K562 (cell line): ENCODE data around the gene ADGRB3. TPM values are rescaled to one million over a fixed set of nuclear protein-coding genes. Genes with fewer than 3 reads are reported as not detected.
A peak's percentile ranks its signal among the peaks of the same experiment; 100 is the strongest.

ENCODE experiments used
- ATAC-seq: fragments of 200-7000 bp; cut with Tn5 transposase; 3 replicates; pipeline ENCODE4 v1.9.1; 2020; ENCODE audit warnings: moderate library complexity
- BruUV-seq: library from RNA; stranded (reverse); fragments of 400-500 nt; replicated peaks from 2 replicates; lab custom pipeline; 2021; lab: Mats Ljungman, UMichigan
- CTCF ChIA-PET: fragments of 300-600 bp; formaldehyde crosslinking; extraction: SDS; loops from one replicate; lab custom pipeline; 2021; ENCODE audit warnings: low intra/inter-chr PET ratio; lab: Yijun Ruan, JAX
- POLR2A ChIA-PET: fragments of 300-600, 350-650 bp; sonication (Branson Sonifier 250); formaldehyde crosslinking; extraction: SDS; loops from one replicate; lab custom pipeline; 2021; ENCODE audit warnings: antibody characterized with exemption, inconsistent platforms; lab: Yijun Ruan, JAX
- DNase-seq, 4 experiments: peaks; one replicate each; pipeline versions ENCODE4 v3.0.0 to v3.0.0-alpha.2; 2011 to 2018; ENCODE audit warnings: low spot score in 3 of 4, mixed read lengths in 3 of 4; ENCODE audit errors: extremely low read depth in 1 of 4
- FAIRE-seq: peaks from 2 replicates; lab custom pipeline; 2011; peaks lifted over from hg19 to GRCh38; lab: Jason Lieb, UNC
- H2AFZ ChIP-seq: 2 replicates; pipeline ENCODE4 v1.6.0; 2011; ENCODE audit warnings: low read depth, low read length, control low read depth, inconsistent platforms
- H3K27ac ChIP-seq: fragments of 200-600 bp; 3 replicates; pipeline ENCODE4 v1.8.0; 2011; ENCODE audit warnings: low read depth, mild to moderate bottlenecking, control low read depth, inconsistent platforms, low read length, moderate library complexity, mixed read lengths; ENCODE audit errors: extremely low read depth
- H3K27me3 ChIP-seq, 2 experiments: fragments of 300-600 bp in 1 of 2; 2 replicates in 1 of 2; 3 replicates in 1 of 2; pipeline versions ENCODE4 v1.6.0 to v1.8.0; 2011; ENCODE audit warnings: inconsistent platforms in 2 of 2, low read length in 2 of 2, mild to moderate bottlenecking in 1 of 2, mixed read lengths in 1 of 2, moderate library complexity in 1 of 2; ENCODE audit not compliant: control insufficient read depth in 2 of 2, insufficient read depth in 2 of 2
- H3K36me3 ChIP-seq: fragments of 300-600 bp; 3 replicates; pipeline ENCODE4 v1.8.0; 2011; ENCODE audit warnings: mild to moderate bottlenecking, low read length, inconsistent platforms; ENCODE audit not compliant: control insufficient read depth, insufficient read depth
- H3K4me1 ChIP-seq, 2 experiments: fragments of 200-600 bp in 1 of 2; replicated peaks in 1 of 2; 2 replicates in 1 of 2; 3 replicates in 1 of 2; pipeline versions ENCODE4 v1.5.1 to v1.8.0; 2011; ENCODE audit warnings: inconsistent platforms in 2 of 2, low read length in 2 of 2, mild to moderate bottlenecking in 1 of 2, mixed read lengths in 1 of 2, moderate library complexity in 1 of 2; ENCODE audit not compliant: control insufficient read depth in 2 of 2, insufficient read depth in 2 of 2
- H3K4me2 ChIP-seq: 2 replicates; pipeline ENCODE4 v1.6.1; 2011; ENCODE audit warnings: low read length, control low read depth, inconsistent platforms, mixed read lengths; ENCODE audit not compliant: insufficient read depth
- H3K4me3 ChIP-seq: fragments of 200-600 bp; sonication (generic), shearing (Covaris generic); 2 replicates; pipeline ENCODE4 v1.5.1; 2016; ENCODE audit warnings: control low read depth, inconsistent platforms
- H3K79me2 ChIP-seq: fragments of 200-600 bp; 3 replicates; pipeline ENCODE4 v1.8.0; 2011; ENCODE audit warnings: low read length, inconsistent platforms; ENCODE audit not compliant: control insufficient read depth, insufficient read depth
- H3K9ac ChIP-seq, 2 experiments: 2 replicates each; pipeline versions ENCODE4 v1.6.0 to v1.6.1; 2011; ENCODE audit warnings: low read depth in 2 of 2, low read length in 2 of 2, control low read depth in 1 of 2, inconsistent platforms in 1 of 2, mild to moderate bottlenecking in 1 of 2, mixed read lengths in 1 of 2; ENCODE audit not compliant: insufficient read depth in 1 of 2
- H3K9me1 ChIP-seq: one replicate; pipeline ENCODE4 v1.6.0; 2011; ENCODE audit warnings: inconsistent platforms, mild to moderate bottlenecking, low read length, moderate library complexity; ENCODE audit not compliant: control insufficient read depth, insufficient read depth
- H3K9me3 ChIP-seq: replicated peaks from 2 replicates; pipeline ENCODE4 v1.5.1; 2011; ENCODE audit warnings: low read depth, low read length, inconsistent platforms; ENCODE audit not compliant: control insufficient read depth, insufficient read depth
- H4K20me1 ChIP-seq: replicated peaks from 2 replicates; pipeline ENCODE4 v1.6.1; 2011; ENCODE audit warnings: low read length, inconsistent platforms, mixed read lengths; ENCODE audit not compliant: control insufficient read depth, insufficient read depth
- C11orf30 ChIP-seq: fragments of 450-650 bp; IDR thresholded peaks from 2 replicates; pipeline ENCODE4 v1.6.1; 2016; ENCODE audit warnings: low read depth, mild to moderate bottlenecking
- CTCF ChIP-seq, 3 experiments: IDR thresholded peaks in 2 of 3; conservative IDR thresholded peaks in 1 of 3; 2 replicates each; pipeline ENCODE4 v1.5.1; 2011 to 2012; ENCODE audit warnings: low read length in 3 of 3, mild to moderate bottlenecking in 3 of 3, control low read depth in 2 of 3, improper control_type of control experiment in 1 of 3, inconsistent platforms in 1 of 3, low read depth in 1 of 3, mixed read lengths in 1 of 3, moderate library complexity in 1 of 3; ENCODE audit not compliant: insufficient read depth in 2 of 3
- DACH1 ChIP-seq: fragments of 450-650 bp; IDR thresholded peaks from 2 replicates; pipeline ENCODE4 v1.6.1; 2018; ENCODE audit not compliant: partially characterized antibody
- HEY1 ChIP-seq: fragments of 250-450 bp; sonication (Bioruptor Pico); IDR thresholded peaks from 2 replicates; pipeline ENCODE4 v1.5.0; 2020; ENCODE audit warnings: mild to moderate bottlenecking, moderate library complexity, borderline replicate concordance
- PYGO2 ChIP-seq: fragments of 450-650 bp; IDR thresholded peaks from 2 replicates; pipeline ENCODE4 v1.6.1; 2016; ENCODE audit warnings: mild to moderate bottlenecking, missing genetic modification characterization, moderate library complexity, missing compliant biosample characterization
- RAD21 ChIP-seq, 2 experiments: fragments of 250-450 bp in 1 of 2; fragments of 450-650 bp in 1 of 2; sonication (Bioruptor Pico) in 1 of 2; formaldehyde crosslinking in 1 of 2; IDR thresholded peaks in 1 of 2; conservative IDR thresholded peaks in 1 of 2; 2 replicates each; pipeline versions ENCODE4 v1.4.0 to v1.8.0; 2020 to 2022; ENCODE audit warnings: mild to moderate bottlenecking in 2 of 2, moderate library complexity in 1 of 2
- RNF219 ChIP-seq: fragments of 250-450 bp; sonication (Bioruptor Pico); IDR thresholded peaks from 2 replicates; pipeline ENCODE4 v1.5.0; 2022; ENCODE audit warnings: mild to moderate bottlenecking
- ZNF316 ChIP-seq: fragments of 450-650 bp; IDR thresholded peaks from 2 replicates; pipeline ENCODE4 v1.6.1; 2016
- ZNF384 ChIP-seq: IDR thresholded peaks from 2 replicates; pipeline ENCODE4 v1.6.1; 2012; ENCODE audit warnings: low read depth, low read length, improper control_type of control experiment
- ZNF75A ChIP-seq: fragments of 450-650 bp; formaldehyde crosslinking; IDR thresholded peaks from 2 replicates; pipeline ENCODE4 v1.4.0; 2020; ENCODE audit warnings: mild to moderate bottlenecking
- WGBS: fragments of 100-300 bp; shearing (Covaris generic); methylation state at CpG from one replicate; pipeline ENCODE4 v1.1.6; 2016; ENCODE audit warnings: low coverage, mixed read lengths; ENCODE audit not compliant: insufficient coverage; ENCODE audit errors: missing lambda C conversion rate; 5-methylcytosine and 5-hydroxymethylcytosine counted together
- in situ Hi-C: fragments of 300-500 bp; cut with MboI; formaldehyde crosslinking; loops from 4 replicates; pipeline ENCODE4 v1.15.0; 2018; ENCODE audit warnings: inconsistent platforms, mixed read lengths
- intact Hi-C: fragments of 100-400 bp; cut with micrococcal nuclease; formaldehyde crosslinking; loops from 2 replicates; pipeline ENCODE4 v1.14.2; 2022
- polyA plus RNA-seq, 8 experiments: library from polyadenylated mRNA; depleted of rRNA in 4 of 8; stranded (reverse) in 5 of 8; unstranded in 3 of 8; fragments of >200 nt; fragmentation: Nextera tagmentation in 2 of 8; fragmentation: Illumina TruSeq in 1 of 8; extraction: Ambion mirVana in 2 of 8; extraction: Trizol in 1 of 8; gene quantifications; 2 replicates each; pipeline versions ENCODE4 v1.2.1 to v1.2.3, GENCODE V29; 2011 to 2014; ENCODE audit warnings: inconsistent platforms in 1 of 8, missing spikeins in 1 of 8
- total RNA-seq, 7 experiments: library from RNA; depleted of rRNA in 6 of 7; stranded (reverse); fragments of >200 nt in 6 of 7; fragmentation: Illumina TruSeq in 2 of 7; extraction: Trizol in 2 of 7; gene quantifications; 2 replicates each; pipeline versions ENCODE4 v1.2.1 to v1.2.3, GENCODE V29; 2011 to 2021; ENCODE audit warnings: low replicate concordance in 1 of 7

ADGRB3 gene
- total and polyA plus RNA-seq, 9 of the 15 experiments (the other 6 are each of a cell fraction or from before 2014, with no cell fraction given) = 0.90 to 7.8 (median 2.4) TPM

- in situ Hi-C loops = no loop called here
- Histone ChIP-seq H3K4me1 (no peaks in the 10 kb centered on the region), H4K20me1 (no peaks in the 10 kb centered on the region), H3K27me3 (no peaks in the 10 kb centered on the region), H3K4me3 (no peak overlapping the region), H3K79me2 (no peaks in the 10 kb centered on the region), H3K9me3 (peaks cover 3% of the 10 kb centered on the region; the same call in 1 of the 2 replicates), H2AFZ (no peak overlapping the region), H3K36me3 (no peaks in the 10 kb centered on the region), H3K27ac (no peak overlapping the region), H3K9ac (no peak overlapping the region), H3K4me2 (no peak overlapping the region), H3K9me1 (no peaks in the 10 kb centered on the region)
- CTCF ChIA-PET = interaction anchor here (0.7 to 2.0 kb wide), 2 partner anchors 82 to 91 kb away, joined by 4 to 10 read pairs; no protein-coding TSS in a partner anchor
- DNase-seq (peak in 2 of 4 experiments; percentile 15 to 39), ATAC-seq (no peak; the same call in 2 of the 3 replicates), FAIRE-seq (peak; percentile 6)
- WGBS = 6% methylated on average over 2 of the region's 2 CpGs
- intact Hi-C loops = loop anchor here (1.0 to 10.0 kb wide), 4 partner anchors 91 to 1228 kb away; no protein-coding TSS in a partner anchor
- BruUV-seq = no TSS peak
- TF ChIP-seq ZNF384 = 0 out of 2 replicates have a peak, but pooled peaks have one; percentile 36
- no peak for TF ChIP-seq ZNF75A (CRISPR knock-in tag)
- TF ChIP-seq C11orf30 = peak; percentile 61
- no peak for TF ChIP-seq PYGO2 (tag)
- TF ChIP-seq DACH1 = peak; percentile 31
- peak in 1 of 3 experiments; percentile 59; a peak in 2 of 6 replicates for TF ChIP-seq CTCF (IDR thresholded peaks at IDR 0.05 in 2 of 3, conservative IDR thresholded peaks at IDR 0.05 in 1 of 3; ENCODE audit: insufficient read depth in 2 of 3, low read depth in 1 of 3, low read length in 3 of 3)
- TF ChIP-seq HEY1 (CRISPR knock-in tag) = no peak
- TF ChIP-seq ZNF316 = peak; percentile 76
- TF ChIP-seq RNF219 (CRISPR knock-in tag) = no peak
- TF ChIP-seq RAD21 (CRISPR knock-in tag; conservative IDR thresholded peaks at IDR 0.05 in 1 of 2, IDR thresholded peaks at IDR 0.05 in 1 of 2) = peak; percentile 43 to 58
- POLR2A ChIA-PET = no interaction called here
These were observed 241.9 kb downstream of the ADGRB3 start for GRCh38 chr6:68876792-68877493.
